GM23248 (cell line): ENCODE measurements around the gene TBC1D22A. TPM values are rescaled to one million over a fixed set of nuclear protein-coding genes. Genes with fewer than 3 reads are reported as not detected.

Experiments
- DNase-seq: peaks from one replicate; pipeline ENCODE4 v3.0.0-alpha.2; 2015
- H2AFZ ChIP-seq: fragments of 200-600 bp; sonication (generic); 2 replicates; pipeline ENCODE4 v1.6.1; 2016; ENCODE audit warnings: antibody characterized with exemption
- H3F3A ChIP-seq: fragments of 200-600 bp; sonication (generic); 2 replicates; pipeline ENCODE4 v1.6.1; 2016; ENCODE audit warnings: mild to moderate bottlenecking, antibody characterized with exemption, mixed run types; ENCODE audit not compliant: insufficient read depth
- H3K27ac ChIP-seq: fragments of 200-600 bp; sonication (generic); 2 replicates; pipeline ENCODE4 v1.5.1; 2016; ENCODE audit warnings: mild to moderate bottlenecking
- H3K27me3 ChIP-seq: fragments of 200-600 bp; sonication (generic); replicated peaks from 2 replicates; pipeline ENCODE4 v1.6.1; 2016; ENCODE audit warnings: mild to moderate bottlenecking; ENCODE audit not compliant: insufficient read depth
- H3K36me3 ChIP-seq: fragments of 200-600 bp; sonication (generic); 2 replicates; pipeline ENCODE4 v1.6.1; 2016; ENCODE audit warnings: low read depth, mild to moderate bottlenecking
- H3K4me1 ChIP-seq: fragments of 200-600 bp; sonication (generic); 2 replicates; pipeline ENCODE4 v1.6.1; 2016; ENCODE audit warnings: mild to moderate bottlenecking; ENCODE audit not compliant: insufficient read depth
- H3K4me2 ChIP-seq: fragments of 200-600 bp; sonication (generic); one replicate; pipeline ENCODE4 v1.6.1; 2016; ENCODE audit warnings: mild to moderate bottlenecking; ENCODE audit not compliant: unreplicated experiment
- H3K4me3 ChIP-seq: fragments of 200-600 bp; sonication (generic); 2 replicates; pipeline ENCODE4 v1.5.1; 2016; ENCODE audit warnings: mild to moderate bottlenecking
- H3K79me2 ChIP-seq: fragments of 200-600 bp; sonication (generic); 2 replicates; pipeline ENCODE4 v1.6.1; 2016; ENCODE audit warnings: mild to moderate bottlenecking; ENCODE audit not compliant: insufficient read depth
- H3K9ac ChIP-seq: fragments of 200-600 bp; sonication (generic); 2 replicates; pipeline ENCODE4 v1.6.1; 2016; ENCODE audit warnings: mild to moderate bottlenecking
- H3K9me2 ChIP-seq: fragments of 200-600 bp; sonication (generic); 2 replicates; pipeline ENCODE4 v1.6.1; 2016; ENCODE audit warnings: mixed run types, mild to moderate bottlenecking, moderate library complexity; ENCODE audit not compliant: insufficient read depth
- H3K9me3 ChIP-seq: fragments of 200-600 bp; sonication (generic); one replicate; pipeline ENCODE4 v1.6.1; 2017; ENCODE audit warnings: low read depth
- H4K20me1 ChIP-seq: fragments of 200-600 bp; sonication (generic); 2 replicates; pipeline ENCODE4 v1.6.0; 2016; ENCODE audit not compliant: insufficient read depth
- EZH2 ChIP-seq: fragments of 200-600 bp; sonication (generic); IDR thresholded peaks from 2 replicates; pipeline ENCODE4 v1.6.1; 2018; ENCODE audit warnings: antibody characterized with exemption, mild to moderate bottlenecking; ENCODE audit not compliant: insufficient read depth, poor library complexity, severe bottlenecking
- EZH2phosphoT487 ChIP-seq: fragments of 200-600 bp; sonication (generic); IDR thresholded peaks from 2 replicates; pipeline ENCODE4 v1.6.1; 2018; ENCODE audit warnings: antibody characterized with exemption, moderate library complexity, mild to moderate bottlenecking, low read depth; ENCODE audit not compliant: insufficient read depth
- WGBS, 2 experiments: methylation state at CpG; one replicate each; pipeline ENCODE4 v1.1.6; 2015 to 2017; ENCODE audit warnings: low lambda C conversion rate in 2 of 2, low coverage in 1 of 2; ENCODE audit errors: missing lambda C conversion rate in 2 of 2; 5-methylcytosine and 5-hydroxymethylcytosine counted together
- in situ Hi-C: fragments of 300-500 bp; cut with MboI; formaldehyde crosslinking; loops from 2 replicates; pipeline ENCODE4 v1.15.0; 2020
- polyA plus RNA-seq: library from polyadenylated mRNA; unstranded; fragments of >200 nt; fragmentation: Nextera tagmentation; extraction: Ambion mirVana; gene quantifications from 2 replicates; pipeline ENCODE4 v1.2.1, GENCODE V29; 2016
- total RNA-seq: library from RNA; depleted of rRNA; stranded (reverse); fragments of >200 nt; shearing (Covaris generic); gene quantifications from 2 replicates; pipeline ENCODE4 v1.2.3, GENCODE V29; 2014

The TBC1D22A gene
- total and polyA plus RNA-seq, 2 experiments from 2014 or later = 12.3 to 16.9 TPM

DNA sequence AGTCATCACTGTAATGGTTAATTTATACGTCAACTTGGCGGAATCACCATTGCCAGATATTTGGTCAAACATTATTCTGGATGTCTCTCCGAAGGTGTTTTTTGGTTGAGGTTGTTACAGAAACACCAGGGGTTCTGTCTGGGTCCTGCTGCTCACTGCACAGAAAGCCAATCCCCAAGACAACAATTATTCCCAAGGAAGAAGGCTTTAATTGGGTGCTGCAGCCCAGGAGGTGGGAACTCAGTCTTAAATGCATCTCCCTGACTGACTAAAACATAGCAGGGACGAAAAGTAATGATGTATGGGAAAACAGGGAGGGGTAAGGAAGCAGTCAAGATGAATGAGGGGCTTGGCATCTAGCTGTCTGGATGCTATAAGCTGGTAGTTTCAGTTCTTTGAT is 331.3 kb downstream of the TBC1D22A start:
- in situ Hi-C loops = no loop called here
- Histone ChIP-seq H3K79me2 (no peaks in the 10 kb centered on the region), H3K9me3 (no peaks in the 10 kb centered on the region), H3K4me1 (peaks cover 11% of the 10 kb centered on the region), H3K4me2 (no peak overlapping the region), H3K9me2 (no peaks in the 10 kb centered on the region), H2AFZ (no peak overlapping the region), H3F3A (no peaks in the 10 kb centered on the region), H3K27me3 (no peaks in the 10 kb centered on the region), H4K20me1 (no peaks in the 10 kb centered on the region), H3K27ac (no peak overlapping the region), H3K9ac (no peak overlapping the region), H3K36me3 (no peaks in the 10 kb centered on the region), H3K4me3 (no peak overlapping the region)
- TF ChIP-seq EZH2phosphoT487 (no peak), EZH2 (no peak)
- no peak for DNase-seq
- WGBS, 2 experiments = 93 to 95% methylated on average over 4 of the region's 4 CpGs

GRCh38 chr22:47094861-47095330 is 332.4 kb downstream of the TBC1D22A start:
- no peaks in the 10 kb centered on the region for H3K79me2 ChIP-seq
- H3K9me2 ChIP-seq = no peaks in the 10 kb centered on the region
- H3K27ac ChIP-seq = no peak overlapping the region
- H4K20me1 ChIP-seq = no peaks in the 10 kb centered on the region
- DNase-seq = peak; percentile 17
- H3K27me3 ChIP-seq = no peaks in the 10 kb centered on the region
- H3K9ac ChIP-seq = no peak overlapping the region
- no peaks in the 10 kb centered on the region for H3K36me3 ChIP-seq
- H3K4me2 ChIP-seq = no peak overlapping the region
- H3K4me3 ChIP-seq = no peak overlapping the region
- 89% methylated on average over 8 of the region's 8 CpGs for WGBS, 2 experiments
- H2AFZ ChIP-seq = no peak overlapping the region
- TF ChIP-seq EZH2 (no peak), EZH2phosphoT487 (no peak)
- peaks cover 11% of the 10 kb centered on the region for H3K4me1 ChIP-seq
- no peaks in the 10 kb centered on the region for H3K9me3 ChIP-seq
- no peaks in the 10 kb centered on the region for H3F3A ChIP-seq
- in situ Hi-C loops = no loop called here

DNA sequence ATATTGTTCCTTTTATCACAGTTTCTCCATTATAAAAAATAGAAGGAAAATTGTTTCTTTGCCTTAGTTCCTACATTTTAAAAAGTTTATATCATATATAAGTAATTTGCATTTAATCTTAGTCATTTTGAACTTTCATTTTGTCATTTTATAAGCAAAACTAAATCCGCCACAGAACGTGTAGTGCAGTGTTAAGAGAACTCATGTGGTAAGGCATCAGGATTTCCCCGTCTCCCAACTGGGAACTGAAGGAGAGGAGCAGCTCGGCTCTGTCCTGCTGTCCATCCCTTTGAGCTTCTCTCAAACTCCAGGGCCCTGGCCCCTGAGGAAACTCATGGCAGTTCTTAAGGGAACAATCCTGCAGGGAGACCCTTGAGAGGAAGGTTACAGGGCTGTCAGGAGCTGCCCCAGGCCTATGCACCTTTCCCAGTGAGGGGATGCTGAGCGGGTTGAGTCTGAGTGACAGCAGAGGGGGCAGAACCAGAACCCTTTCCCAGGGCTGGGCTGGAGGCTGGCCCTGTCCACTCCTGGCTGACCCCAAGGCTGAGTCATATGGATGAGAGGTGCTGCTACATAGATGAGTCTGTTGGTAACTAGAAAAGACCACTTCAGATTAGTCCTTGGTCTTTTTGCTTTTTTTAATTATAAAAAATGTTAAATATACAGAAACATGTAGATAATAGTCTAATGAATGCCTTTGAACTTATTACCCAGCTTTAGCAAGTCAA is 333.1 kb downstream of the TBC1D22A start:
- no peak for DNase-seq
- no peaks in the 10 kb centered on the region for H3F3A ChIP-seq
- H3K27ac ChIP-seq = no peak overlapping the region

DNA sequence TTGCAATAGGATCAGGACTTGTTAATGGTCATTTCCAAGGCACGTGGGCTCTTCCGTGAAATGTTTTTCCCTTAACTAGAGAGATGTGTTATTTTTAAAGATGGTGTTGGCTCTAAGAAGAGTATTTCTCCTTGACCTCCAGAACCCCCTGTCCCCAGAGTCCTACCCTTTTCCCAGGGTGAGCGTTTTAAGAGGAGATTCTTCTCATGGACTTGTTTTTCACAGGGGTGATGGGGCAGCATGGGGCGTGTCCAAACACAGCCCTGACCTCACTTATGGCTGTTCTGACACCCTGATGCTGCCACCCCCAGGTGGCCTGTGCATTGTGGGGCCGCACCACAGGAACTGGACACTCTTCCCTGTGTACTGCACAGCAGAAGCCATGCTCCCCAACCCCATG is 335.7 kb downstream of the TBC1D22A start:
- no peak for DNase-seq
- 95% methylated on average over 5 of the region's 5 CpGs for WGBS, 2 experiments
- Histone ChIP-seq H3K27ac (no peak overlapping the region), H3K36me3 (no peaks in the 10 kb centered on the region), H3K27me3 (no peaks in the 10 kb centered on the region), H3K4me1 (peaks cover 3% of the 10 kb centered on the region), H3K79me2 (no peaks in the 10 kb centered on the region), H3K9me3 (no peaks in the 10 kb centered on the region), H3K9me2 (no peaks in the 10 kb centered on the region), H3F3A (no peaks in the 10 kb centered on the region), H3K4me2 (no peak overlapping the region), H2AFZ (no peak overlapping the region), H4K20me1 (no peaks in the 10 kb centered on the region), H3K9ac (no peak overlapping the region), H3K4me3 (no peak overlapping the region)
- in situ Hi-C loops = no loop called here
- no peak for TF ChIP-seq EZH2
- no peak for TF ChIP-seq EZH2phosphoT487

More for the DNA sequence above, 333.1 kb downstream of the TBC1D22A start:
- H3K9ac ChIP-seq = no peak overlapping the region
- H4K20me1 ChIP-seq = no peaks in the 10 kb centered on the region
- no peaks in the 10 kb centered on the region for H3K36me3 ChIP-seq
- no peak for TF ChIP-seq EZH2
- no peak for TF ChIP-seq EZH2phosphoT487
- H3K4me2 ChIP-seq = no peak overlapping the region
- no peaks in the 10 kb centered on the region for H3K79me2 ChIP-seq
- H2AFZ ChIP-seq = no peak overlapping the region
- no peak overlapping the region for H3K4me3 ChIP-seq
- no peaks in the 10 kb centered on the region for H3K9me2 ChIP-seq
- in situ Hi-C loops = no loop called here
- H3K4me1 ChIP-seq = peaks cover 11% of the 10 kb centered on the region
- H3K27me3 ChIP-seq = no peaks in the 10 kb centered on the region
- H3K9me3 ChIP-seq = no peaks in the 10 kb centered on the region
- WGBS, 2 experiments = 69 to 72% methylated on average over 5 of the region's 5 CpGs
